HFF-Myc (cell line): ENCODE measurements around the gene GCNA.
"Not testable (repeated sequence)": the region's sequence is repeated elsewhere in the genome, so short reads cannot be mapped to it uniquely, and the experiment has no call there.

Source experiments
- DNase-seq: peaks from one replicate; pipeline ENCODE4 v3.0.0-alpha.2; 2011; ENCODE audit warnings: low read depth; ENCODE audit errors: extremely low read depth
- H3K4me3 ChIP-seq: replicated peaks from 2 replicates; pipeline ENCODE4 v1.5.1; 2011; ENCODE audit warnings: low read depth, mild to moderate bottlenecking, control low read depth, low read length
- CTCF ChIP-seq: IDR thresholded peaks from 2 replicates; pipeline ENCODE4 v1.5.1; 2012; ENCODE audit warnings: mild to moderate bottlenecking, low read depth, low read length, control low read depth; ENCODE audit errors: missing control alignments

GCNA gene

GRCh38 chrX:71653344-71653743 lies 75.1 kb downstream of the GCNA start:
- no peak for TF ChIP-seq CTCF
- no peak overlapping the region for H3K4me3 ChIP-seq
- no peak for DNase-seq

DNA sequence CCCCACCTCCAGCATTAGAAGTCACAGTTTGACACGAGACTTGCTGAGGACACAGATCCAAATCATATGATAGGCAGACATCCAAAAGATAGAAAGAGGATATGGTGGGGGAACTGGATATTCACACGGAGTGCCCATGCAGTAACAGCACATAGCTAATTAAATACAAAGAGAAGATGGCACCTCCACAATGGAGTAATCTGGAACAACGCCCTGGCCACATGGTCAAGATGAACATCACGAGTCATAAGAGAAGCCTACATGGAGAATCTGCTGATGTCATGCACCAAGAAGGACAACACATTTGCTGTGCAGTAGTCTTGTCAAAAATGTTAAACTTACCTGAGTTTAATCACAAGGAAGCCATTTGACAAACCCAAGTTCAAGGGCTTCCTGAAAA lies 79.0 kb downstream of the GCNA start:
- H3K4me3 ChIP-seq = no peak overlapping the region
- TF ChIP-seq CTCF = no peak
- DNase-seq = no peak

DNA sequence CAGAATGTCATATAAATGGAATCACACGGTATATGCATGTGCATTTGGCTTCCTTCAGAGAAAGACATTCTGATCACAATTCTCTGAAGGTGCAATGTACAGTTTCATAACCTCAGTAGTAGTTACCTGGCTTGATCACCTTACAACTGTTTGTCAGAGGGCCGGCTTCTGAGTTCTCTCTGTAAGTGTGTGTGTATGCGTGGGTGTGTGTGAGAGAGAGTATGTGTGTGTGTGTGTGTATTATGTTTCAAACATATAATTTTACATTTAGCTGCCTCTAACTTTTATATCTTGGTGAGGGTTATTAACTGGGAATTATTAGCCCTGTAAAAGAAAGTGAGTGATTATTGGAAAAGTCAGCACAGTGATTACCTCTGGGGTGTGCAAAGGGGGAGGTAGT lies 81.1 kb downstream of the GCNA start:
- DNase-seq = no peak
- no peak overlapping the region for H3K4me3 ChIP-seq
- no peak for TF ChIP-seq CTCF

GRCh38 chrX:71659959-71660358 lies 81.7 kb downstream of the GCNA start:
- no peak overlapping the region for H3K4me3 ChIP-seq
- TF ChIP-seq CTCF = no peak

GRCh38 chrX:71660562-71661416 lies 82.6 kb downstream of the GCNA start:
- no peak for TF ChIP-seq CTCF
- H3K4me3 ChIP-seq = no peak overlapping the region
- DNase-seq = no peak

More at GRCh38 chrX:71659959-71660358, 81.7 kb downstream of the GCNA start:
- no peak for DNase-seq

DNA sequence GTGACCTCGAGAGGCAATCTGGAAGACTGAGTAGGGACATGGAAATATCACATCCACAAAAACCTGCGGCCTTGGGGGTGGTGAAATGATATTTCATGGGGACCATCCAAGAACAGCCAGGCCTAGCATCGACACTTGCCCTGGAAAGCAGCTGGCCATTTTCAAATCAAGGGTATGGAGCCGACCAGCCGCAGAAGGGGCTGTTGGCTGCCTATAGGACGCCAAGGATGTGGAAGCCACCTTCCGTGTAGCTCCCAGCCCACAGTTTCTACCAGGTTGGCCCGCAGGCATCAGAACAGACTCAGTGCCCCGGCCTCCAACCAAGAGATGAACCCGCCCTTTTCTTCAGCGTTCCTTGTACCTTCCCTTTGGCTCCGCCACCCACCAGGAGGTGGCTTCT lies 83.7 kb downstream of the GCNA start:
- no peak overlapping the region for H3K4me3 ChIP-seq
- no peak for DNase-seq
- no peak for TF ChIP-seq CTCF

- H3K4me3 ChIP-seq, DNase-seq: not testable (repeated sequence)
Observed at GRCh38 chrX:71662654-71663053, 84.4 kb downstream of the GCNA start.
